Amniotic epithelial cell (primary cell): Measurements from ENCODE around the gene TNFRSF8.

Experiments
- DNase-seq: peaks from one replicate; pipeline ENCODE4 v3.0.0-alpha.2; 2010; ENCODE audit warnings: low read depth

Gene TNFRSF8

GRCh38 chr1:12176298-12177118, 113.4 kb downstream of the TNFRSF8 start:
- DNase-seq, result no peak

DNA sequence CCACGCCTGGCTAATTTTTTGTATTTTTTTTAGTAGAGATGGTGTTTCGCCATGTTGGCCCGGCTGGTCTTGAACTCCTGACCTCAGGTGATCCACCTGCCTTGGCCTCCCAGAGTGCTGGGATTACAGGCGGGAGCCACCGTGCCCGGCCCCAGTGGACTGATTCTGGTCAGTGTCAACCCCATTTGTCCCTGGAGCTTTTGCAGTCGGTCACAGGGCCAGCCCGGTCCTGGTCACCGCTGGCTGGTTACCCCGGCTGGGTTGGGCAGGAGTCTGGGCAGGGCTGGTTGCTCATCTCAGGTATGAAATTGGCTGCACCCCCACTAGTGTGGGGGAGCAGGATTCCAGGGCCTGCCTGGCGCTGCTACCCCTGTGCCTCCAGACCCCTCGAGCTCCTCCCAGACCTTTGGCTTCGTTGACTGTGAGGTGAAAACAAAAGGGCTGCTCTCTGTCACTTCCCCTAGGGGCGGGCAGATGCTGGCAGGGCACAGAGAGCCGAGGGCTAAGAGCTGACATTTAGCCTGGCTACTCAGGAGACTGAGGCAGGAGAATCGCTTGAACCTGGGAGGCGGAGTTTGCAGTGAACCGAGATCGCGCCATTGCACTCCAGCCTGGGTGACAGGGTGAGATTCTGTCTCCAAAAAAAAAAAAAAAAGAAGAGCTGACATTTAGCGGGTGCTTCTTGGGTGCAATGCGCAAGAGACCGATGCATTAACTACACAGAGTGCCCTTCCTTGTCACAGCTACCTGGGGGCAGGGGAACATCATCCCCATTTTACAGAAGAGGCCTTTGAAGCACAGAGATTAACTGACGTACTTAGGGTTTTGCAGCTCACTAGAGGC, 114.3 kb downstream of the TNFRSF8 start:
- DNase-seq, result no peak

DNA sequence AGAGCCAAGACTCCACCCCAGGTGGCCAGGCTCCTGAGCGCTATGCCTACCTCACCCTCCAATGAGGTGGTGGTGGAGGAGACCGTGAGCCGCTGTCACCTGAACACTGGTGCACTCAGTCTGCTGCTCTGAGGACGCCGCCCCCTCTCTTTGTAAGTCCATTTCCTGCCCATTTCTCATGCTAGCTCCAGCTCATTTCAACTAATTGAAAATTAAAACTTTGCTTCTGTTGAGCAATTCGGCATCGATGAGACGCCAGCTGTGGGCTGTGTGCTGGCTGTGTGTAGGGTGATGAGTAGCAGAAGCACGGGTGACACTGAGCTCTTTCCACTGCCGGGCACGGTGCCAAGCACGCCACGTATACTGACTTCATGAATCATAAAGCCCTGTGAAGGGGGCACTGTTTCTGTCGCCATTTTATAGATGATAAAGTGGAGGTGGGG, 114.9 kb downstream of the TNFRSF8 start:
- DNase-seq, result peak; percentile 74

DNA sequence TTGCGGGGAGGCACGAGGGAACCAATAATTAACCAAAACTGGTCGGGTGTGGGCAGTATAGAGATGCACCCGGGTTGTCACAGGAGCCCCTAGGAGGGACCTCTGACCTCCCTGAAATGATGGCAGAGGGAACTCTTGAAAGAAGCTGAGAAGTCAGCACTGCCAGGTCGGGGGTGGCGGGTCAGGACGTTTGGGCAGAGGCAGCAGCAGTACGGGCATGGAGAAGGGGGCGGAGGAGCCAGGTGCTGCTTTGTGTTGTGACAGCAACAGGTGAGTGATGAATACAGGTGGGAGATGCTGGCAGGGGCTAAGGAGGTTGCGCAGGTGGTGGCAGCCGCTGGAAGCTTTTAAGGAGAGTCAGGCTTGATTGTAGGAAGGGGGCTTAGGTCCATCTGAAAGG, 115.4 kb downstream of the TNFRSF8 start:
- no peak for DNase-seq

DNA sequence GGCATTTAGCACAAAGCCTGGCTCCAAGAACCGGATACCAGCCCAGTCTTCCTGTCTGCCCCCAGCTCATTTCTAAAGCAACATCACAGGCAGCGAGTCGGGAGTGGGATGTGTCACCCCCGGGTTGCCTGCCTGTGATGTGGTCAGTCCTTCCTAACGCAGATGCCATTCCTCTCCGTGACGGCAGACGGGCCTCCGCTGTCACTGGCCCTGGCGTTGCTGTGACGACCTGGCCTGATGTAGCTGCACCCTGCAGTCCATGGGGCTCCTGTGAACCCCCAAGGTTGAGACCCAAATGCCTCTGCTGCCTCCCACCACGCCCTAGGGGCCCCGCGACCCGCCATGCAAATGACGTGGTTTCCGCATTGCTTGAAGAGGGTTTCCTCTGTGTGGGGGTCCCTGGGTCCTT, 116.0 kb downstream of the TNFRSF8 start:
- peak; percentile 51 for DNase-seq

- no peak for DNase-seq
Measured at GRCh38 chr1:12179676-12180075, 116.6 kb downstream of the TNFRSF8 start.

- peak; percentile 58 for DNase-seq
Measured at GRCh38 chr1:12180315-12180714, 117.2 kb downstream of the TNFRSF8 start.

- no peak for DNase-seq
Measured at GRCh38 chr1:12180903-12181302, 117.8 kb downstream of the TNFRSF8 start.

- DNase-seq, result no peak
Measured at GRCh38 chr1:12181568-12181967, 118.5 kb downstream of the TNFRSF8 start.

GRCh38 chr1:12182410-12182984, 119.4 kb downstream of the TNFRSF8 start:
- DNase-seq, result no peak

- DNase-seq, result no peak
Measured at GRCh38 chr1:12183095-12183794, 120.1 kb downstream of the TNFRSF8 start.

GRCh38 chr1:12184008-12184681, 121.0 kb downstream of the TNFRSF8 start:
- peak; percentile 92 for DNase-seq

DNA sequence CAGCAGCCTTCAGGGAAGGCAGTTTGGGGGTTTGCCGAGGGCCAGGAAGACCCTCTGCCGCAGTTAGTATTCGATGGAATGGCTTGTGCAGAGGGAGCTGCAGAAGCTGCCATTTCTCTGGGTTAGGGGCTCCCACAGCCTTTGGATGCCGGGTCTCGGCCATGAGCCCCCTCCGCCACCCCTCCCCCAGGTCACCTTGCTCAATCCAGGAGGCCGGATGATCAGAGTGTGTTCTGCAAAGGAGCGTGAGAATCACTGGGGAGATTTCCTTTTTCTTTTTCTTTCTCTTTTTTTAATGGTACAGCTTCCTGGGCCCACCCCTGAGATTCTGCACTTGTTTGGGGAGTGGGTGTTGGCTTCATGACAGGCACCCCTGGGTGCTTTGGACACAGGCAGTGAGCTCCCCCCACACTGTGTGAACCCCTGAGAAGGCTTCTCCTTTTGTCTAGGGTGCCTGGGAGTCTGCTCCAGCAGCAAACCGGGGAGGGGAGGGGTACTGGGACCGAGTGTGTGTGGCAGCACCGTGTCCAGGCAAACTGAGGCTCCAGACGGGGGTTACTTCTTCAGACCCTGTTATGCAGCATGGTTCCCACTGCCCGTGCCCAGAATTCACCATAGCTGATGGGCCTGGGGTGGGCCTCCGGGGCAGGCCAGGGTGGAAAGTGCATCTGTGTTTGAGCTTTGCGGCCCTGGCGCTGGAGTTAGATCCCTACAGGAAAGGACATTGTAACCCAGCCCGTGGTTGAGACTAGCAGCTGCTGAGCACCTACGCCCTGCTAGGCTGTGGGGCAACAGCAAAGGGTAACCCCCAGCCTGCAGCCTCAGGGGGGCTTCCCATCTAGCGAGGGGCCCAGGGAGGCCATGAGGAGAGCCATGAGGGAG, 122.2 kb downstream of the TNFRSF8 start:
- no peak for DNase-seq

GRCh38 chr1:12185918-12186678, 123.0 kb downstream of the TNFRSF8 start:
- DNase-seq, result peak; percentile 25

DNA sequence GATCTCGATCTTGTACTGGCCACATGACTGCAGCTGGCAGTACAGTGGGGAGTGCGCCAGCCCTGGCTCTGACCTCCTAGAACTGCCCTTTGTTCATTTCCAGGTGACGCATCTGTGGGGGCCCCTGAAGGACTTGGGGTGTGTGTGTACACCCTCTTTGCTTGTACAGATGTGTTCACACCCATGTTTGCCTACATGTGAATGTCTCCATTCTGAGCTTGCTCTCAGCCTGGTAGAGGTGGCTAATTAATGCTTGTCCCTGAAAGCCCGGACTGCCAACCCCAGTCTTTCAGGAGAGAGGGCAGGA, 123.5 kb downstream of the TNFRSF8 start:
- no peak for DNase-seq

- no peak for DNase-seq
Measured at GRCh38 chr1:12188115-12188514, 125.0 kb downstream of the TNFRSF8 start.

GRCh38 chr1:12188657-12189327, 125.7 kb downstream of the TNFRSF8 start:
- no peak for DNase-seq

DNA sequence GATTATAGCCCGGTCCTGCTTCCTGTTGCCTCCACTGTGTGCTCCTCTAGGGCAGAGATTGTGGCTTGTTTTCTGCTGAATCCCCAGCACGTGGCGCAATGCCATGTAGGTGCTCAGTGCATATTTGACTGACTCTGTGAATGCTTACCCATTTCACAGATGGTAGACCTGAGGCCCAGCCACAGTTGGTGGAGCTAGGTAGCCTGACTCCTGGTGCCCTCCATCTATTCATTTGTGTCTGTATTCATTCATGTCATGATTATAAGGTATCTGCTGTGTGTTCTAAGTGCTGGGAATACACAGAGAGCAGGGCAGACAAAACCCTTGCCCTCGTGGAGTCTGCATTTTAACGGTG, 126.2 kb downstream of the TNFRSF8 start:
- DNase-seq, result peak; percentile 41

- DNase-seq, result no peak
Measured at GRCh38 chr1:12191242-12192032, 128.3 kb downstream of the TNFRSF8 start.
